HG02763 (cell line): ENCODE data around the gene NCS1.

ENCODE experiments used
- ATAC-seq: cut with Tn5 transposase; IDR thresholded peaks from one replicate; pipeline ENCODE4 v1.9.1; 2021; ENCODE audit warnings: mild to moderate bottlenecking, moderate library complexity; ENCODE audit not compliant: unreplicated experiment

NCS1 gene

DNA sequence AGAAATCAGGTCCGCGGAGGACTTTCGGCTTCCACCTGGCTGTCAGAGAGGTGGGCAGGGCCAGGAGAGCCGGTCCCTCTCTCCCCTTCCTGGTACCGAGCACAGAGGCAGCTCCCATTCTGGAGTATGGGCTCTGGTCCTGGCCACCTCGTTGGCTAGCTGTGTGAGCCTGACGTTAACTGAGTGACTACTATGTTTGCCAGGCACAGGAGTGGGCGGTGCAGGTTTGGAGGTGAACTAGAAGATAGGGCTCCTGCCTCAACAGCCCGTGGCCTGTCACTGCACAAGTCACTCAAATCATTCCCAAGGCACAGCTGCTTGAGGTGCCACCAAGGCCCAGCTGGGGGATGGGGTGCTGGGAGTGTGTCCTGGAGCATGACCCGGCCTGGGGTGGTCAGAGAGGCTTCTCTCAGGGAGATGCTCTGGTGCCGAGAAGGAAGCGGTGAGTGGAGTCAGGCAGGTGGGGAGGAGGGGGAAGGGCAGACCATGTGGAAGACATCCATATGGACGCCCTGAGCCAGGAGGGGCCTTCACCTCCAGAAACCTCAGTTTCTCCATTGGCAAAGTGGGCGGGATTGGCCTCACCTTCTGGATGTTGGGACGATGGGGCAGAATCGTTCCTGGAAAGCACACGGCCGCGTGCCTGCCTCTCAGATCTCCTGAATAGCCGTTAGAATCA is 39.5 kb downstream of the NCS1 start:
- ATAC-seq, result no peak

DNA sequence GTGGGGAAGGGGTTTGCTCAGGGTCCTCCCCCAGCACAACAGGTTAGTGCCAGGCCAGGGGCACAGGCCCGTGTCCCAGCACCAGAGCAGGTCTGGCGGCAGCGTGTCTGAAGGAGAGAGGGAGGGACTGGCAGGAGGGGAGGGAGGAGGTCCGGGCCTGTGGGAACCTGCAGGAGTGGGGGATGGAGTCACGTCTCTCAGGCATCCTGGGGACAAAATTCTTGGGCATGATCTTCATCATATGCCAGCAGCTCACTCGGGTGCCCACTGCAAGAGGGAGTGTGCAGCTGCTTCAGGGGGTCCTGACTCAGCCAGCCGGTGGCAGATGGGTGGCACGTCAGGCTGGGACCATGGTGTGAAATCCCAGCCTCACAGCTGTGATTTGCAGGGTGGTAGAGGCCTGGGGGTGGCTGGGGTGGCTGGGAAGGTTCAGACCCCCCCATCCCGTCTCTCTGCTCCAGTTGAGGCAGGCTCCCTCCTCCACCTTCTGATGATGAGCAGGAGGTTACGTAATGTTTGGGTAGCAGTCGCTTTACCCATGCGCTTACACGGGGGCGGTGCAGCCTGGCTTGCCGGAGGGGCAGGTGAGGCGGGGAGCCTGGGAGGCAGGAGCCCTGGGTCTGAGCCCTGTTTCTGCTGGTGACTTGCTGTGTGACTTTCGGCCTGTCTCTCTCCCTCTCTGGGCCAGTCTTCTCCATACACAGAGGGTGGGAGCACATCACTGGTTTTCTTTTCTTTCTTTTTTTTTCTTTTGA is 40.5 kb downstream of the NCS1 start:
- ATAC-seq, result no peak

DNA sequence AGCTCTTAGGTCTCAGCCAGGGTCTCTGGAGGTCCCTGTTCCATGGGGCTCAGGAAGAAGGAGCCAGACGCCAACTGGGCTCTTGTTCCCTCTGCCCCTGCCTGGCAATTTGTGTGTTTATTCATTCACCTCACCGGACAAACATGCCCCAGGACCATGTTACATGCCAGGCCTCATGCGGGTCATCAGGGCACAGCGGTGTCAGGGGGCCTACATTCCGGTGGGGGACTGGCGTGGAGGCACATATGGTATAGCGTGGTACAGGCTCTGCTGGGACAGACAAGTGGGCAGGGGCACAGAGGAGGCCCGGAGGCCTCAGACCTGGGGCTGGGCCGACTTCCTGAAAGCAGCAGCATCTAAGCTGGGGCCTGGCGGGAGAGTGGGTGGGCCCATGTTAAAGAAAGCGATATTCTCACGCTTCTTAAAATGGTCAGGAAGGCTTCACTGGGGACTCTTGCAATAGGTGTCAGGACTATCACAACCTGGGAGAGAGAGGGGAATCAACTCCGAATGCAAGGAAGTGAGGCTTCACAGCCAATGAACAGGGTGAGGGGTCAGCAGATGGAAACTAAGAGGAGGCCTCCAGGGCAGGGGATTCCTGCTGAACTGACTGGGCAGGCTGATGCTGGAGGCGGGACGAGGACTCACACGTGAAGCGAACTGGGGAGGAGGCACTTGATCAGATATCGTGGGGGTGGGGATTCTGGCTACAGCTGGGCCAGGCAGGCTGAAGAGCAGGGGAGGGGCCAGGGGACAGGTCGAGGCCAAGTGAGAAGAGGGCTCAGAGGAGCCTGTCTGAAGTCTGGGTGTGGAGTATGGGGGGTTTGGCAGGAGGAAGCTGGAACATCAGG is 41.9 kb downstream of the NCS1 start:
- no peak for ATAC-seq

DNA sequence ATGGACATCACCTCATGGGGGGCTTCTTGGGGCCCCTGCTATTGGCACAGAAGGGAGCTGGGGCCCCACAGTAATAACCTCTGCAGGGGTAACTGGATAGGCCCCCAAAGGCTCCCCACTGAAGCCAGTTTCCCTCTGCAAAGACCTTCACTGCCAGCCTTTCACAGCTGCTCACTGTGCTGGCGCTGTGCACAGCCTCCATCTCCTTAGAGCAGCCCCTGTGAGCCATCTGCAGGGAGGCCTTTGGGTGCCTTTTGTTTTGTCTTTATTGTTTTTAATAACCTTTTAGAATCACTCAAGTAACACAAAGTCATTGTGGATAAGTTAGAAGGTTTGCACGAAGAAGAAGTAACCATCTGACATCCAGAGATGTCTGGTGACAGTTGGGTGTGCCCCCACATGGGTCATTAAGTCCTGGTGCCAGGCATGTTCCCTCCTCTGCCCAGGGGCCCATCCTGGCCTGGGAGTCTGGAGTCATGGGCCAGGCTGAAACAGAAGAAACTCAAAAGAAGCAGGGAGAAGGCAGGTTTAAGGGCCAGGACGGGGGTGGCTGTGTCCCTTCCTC is 42.7 kb downstream of the NCS1 start:
- no peak for ATAC-seq

DNA sequence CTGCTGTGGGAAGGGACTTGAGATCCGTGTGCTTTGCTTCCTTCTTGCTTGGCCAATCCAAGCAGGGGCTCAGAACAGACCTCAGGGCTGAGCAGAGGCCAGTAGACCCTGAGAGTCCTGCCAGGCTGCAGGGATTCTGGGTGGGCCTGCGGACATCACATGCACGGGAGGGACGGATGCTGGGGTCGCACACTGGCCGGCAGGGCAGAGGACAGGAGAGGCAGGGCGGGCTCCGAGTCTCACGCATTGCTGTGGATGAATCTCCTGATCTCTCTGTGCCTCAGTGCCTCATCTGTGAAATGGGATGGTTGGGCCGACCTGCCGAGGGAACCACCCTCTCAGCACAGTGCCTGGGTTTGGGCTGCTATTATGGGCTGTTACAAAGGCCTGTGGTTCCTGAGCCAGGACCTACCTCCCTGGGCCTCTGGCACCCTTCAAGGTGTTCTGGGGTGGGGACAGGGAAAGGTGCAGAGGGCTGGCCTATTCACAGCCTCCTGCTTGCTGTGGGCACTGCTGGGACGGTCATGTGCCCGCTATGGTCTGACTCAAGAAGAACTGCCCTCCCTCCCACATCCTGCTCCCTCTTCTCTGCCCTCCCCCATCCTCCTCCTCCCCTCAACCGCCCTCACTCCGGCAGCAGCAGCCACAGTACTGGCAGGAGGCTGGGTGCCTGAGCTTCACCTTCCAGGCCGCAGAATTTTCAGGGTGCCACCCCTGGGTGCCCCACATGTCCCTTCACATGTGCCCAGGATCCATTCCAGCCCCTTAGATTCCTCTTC is 43.3 kb downstream of the NCS1 start:
- ATAC-seq, result no peak

DNA sequence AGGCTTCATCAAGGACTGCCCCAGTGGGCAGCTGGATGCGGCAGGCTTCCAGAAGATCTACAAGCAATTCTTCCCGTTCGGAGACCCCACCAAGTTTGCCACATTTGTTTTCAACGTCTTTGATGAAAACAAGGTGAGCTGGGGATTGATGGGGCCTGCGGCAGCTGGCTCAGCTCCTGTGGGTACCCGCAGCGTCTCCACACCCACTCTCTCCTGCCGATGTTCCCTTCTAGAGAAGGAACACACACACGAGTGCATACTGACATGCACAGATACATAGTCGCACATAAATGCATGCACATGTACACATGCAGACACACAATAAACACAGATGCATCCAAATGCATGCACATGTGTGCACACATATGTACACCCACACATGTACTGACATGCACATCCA is 45.6 kb downstream of the NCS1 start:
- no peak for ATAC-seq

DNA sequence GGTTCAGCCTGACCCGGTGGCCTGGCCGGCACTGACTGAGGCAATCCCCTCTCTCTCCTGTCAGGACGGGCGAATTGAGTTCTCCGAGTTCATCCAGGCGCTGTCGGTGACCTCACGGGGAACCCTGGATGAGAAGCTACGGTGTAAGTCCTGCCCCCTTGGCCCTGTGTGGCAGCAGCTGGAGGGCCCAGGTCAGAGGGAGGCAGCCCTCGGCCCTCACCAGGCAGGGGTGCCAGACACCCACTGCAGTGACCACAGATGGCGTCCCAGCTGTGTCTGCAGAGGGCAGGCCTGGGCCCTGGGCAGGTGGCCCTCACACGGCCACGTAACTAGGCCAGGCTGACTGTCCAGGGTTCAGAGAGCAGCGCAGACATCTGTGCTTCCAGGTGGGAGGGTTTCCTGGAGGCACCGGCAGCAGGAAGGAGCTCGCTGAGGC is 47.5 kb downstream of the NCS1 start:
- ATAC-seq, result no peak

DNA sequence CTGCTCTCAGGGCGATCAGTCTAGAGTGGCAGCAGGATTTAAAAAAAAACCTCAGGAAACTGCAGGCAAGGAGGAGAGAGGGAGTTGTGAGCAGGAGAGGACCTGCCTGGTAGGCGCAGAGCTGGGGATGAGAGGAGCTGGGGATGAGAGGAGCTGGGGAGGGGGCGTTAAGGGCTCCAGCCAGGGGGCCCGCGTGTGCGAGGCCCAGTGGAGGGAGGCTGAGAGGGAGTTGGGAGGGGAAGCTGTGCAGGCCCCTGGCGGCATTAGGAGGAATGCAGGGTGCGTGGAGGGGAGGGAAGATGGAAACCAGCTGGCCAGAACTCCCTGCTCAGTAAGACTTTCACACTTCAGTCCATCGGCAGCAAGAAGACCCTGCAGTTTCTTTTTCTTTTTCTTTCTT is 48.1 kb downstream of the NCS1 start:
- ATAC-seq, result no peak

DNA sequence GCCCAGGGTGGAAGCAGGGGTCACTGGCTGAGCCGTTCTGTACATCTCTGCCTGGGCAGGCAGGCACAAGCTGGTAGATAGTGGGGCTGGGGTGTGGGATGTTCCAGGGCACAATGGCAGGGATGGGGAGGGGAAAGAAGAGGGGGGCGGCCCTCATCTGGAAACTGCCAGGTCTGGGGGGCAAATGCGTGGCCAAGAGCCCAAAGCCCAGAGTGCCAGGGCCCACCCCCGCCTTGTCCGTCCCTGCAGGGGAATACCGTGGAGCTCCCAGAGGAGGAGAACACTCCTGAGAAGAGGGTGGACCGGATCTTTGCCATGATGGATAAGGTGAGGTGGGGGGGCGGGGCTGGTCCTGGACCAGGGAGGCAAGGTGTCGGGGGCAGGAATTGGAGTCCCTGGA is 50.6 kb downstream of the NCS1 start:
- no peak for ATAC-seq

DNA sequence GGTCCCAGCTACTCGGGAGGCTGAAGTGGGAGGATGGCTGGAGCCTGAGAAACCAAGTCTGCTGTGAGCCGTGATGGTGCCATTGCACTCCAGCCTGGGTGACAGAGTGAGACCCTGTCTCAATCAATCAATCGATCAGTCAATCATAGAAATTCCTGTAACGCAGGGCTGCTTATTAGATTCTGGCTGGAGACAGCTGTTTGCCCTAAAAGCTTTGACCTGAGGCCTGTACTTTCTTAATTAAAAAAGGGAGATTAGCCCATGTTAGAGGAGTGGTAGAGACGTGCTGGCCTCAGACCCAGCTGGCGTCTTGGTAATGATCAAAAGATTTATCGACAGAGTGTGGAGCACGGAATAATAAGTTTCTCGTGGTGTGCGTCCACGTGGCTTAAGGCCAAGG is 52.9 kb downstream of the NCS1 start:
- no peak for ATAC-seq

DNA sequence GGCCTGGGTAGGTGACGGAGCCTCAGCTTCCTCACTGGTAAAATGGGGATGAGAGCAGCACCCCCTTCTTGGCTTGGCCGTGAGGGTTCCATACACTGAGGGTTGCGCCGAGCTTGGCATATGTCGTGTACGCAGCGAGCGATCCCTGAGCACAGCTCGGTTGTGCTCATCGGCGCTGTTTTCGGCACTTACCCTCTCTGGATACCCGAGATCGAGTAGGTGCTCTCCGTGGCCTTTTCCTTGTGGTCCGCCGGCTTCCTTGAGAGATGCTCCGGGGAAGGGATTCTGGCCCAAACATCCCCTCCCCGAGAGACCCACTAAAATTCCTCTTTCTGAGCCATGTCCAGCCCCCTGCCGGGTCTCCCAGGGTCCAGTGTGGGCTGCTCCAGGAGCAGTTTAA is 53.4 kb downstream of the NCS1 start:
- ATAC-seq, result no peak

DNA sequence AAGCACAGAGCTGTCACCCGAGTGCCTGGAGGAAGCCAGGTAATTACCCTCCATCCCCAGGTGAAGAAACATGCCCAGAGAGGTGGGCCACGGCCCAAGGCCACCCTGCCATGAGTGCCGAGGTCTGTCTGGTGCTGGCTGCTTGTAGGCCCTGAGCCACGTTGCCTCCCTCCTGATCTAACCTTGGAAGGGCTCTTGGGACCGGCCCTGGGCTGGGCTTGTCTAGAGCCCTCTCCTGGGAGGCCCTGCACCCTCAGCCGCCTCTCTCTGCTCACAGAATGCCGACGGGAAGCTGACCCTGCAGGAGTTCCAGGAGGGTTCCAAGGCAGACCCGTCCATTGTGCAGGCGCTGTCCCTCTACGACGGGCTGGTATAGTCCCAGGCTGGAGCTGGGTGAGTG is 53.9 kb downstream of the NCS1 start:
- no peak for ATAC-seq

DNA sequence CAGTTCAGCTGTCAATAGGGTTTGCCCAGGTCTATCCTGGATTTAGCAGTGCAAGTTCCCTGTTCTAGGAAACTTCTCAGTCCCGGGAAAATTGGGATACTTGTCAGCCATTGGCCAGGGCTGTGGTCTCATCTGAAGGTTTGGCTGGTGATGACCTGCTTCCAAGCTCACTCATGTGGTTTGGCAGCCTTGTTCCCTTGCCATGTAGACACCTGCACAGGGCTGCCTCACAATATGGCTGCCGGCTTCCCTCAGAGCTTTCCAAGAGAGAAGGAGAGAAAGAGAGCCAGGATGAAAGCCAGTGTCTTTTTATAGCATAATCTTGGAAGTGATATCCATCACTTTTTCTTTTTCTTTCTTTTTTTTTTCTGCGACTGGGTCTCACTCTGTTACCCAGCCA is 55.6 kb downstream of the NCS1 start:
- ATAC-seq, result no peak

DNA sequence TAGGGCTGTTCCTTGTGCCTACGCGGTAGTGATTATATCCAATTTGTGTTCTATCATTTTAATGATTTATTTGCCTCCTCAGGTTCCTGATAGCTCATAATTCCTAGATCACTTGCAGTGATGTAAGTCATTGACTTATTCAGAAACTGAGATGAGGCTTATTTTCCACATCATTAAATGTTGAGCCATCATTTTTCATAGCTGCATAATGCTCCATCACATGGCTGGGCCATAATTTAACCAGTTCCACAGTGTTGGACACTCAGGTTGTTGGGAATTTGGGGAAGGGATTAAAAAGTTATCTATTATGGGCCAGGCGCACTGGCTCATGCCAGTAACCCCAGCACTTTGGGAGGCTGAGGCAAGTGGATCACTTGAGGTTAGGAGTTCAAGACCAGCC is 57.6 kb downstream of the NCS1 start:
- no peak for ATAC-seq

DNA sequence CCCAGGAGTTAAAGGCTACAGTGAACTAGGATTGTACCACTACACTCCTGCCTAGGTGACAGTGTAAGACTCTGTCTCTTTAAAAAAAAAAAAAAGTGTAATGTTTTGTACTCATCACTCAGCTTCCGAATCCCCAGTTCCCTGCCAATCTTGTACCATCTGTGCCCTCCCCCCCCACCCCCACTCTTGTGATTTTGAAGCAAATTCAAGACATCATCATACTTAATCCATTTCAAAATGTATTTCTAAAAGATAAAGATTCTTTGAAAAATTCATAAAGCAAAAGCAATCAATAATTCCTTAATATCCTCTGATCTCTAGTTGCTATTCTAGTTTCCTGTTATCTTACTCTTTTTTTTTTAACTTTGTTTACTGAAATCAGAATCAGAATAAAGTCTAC is 58.4 kb downstream of the NCS1 start:
- ATAC-seq, result no peak

DNA sequence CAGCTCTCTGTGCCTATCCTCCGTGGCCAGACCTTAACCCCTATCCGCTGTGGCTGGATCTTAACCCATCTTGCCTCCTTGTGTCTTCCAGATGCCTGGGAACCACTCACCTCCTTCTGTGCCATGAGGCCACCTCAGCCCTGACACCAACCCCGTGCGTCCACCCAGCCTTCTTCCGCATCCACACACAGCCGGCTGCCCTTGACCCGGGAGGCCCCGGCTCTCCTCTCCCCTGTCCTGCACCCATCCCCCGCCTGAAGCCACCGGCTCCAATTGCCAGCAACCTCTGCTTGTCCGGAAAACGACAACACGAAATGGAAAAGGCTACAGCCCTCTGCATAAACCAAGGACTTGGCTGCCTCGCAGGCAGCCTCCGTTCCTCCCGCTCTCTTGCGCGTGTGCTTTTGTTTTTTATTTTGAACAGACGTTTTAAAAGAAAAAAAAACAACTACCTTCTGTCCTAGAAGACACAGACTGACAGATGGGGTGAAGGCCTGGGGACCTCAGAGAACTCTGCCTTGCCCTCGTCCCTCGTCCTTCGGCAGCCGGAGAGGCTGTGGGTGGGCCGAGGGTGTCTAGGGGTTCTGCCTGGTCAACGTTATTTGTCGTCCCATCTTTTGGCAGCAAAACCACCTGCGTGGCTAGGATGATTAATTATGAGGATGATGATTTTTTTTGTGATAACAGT is 60.8 kb downstream of the NCS1 start:
- ATAC-seq, result no peak

DNA sequence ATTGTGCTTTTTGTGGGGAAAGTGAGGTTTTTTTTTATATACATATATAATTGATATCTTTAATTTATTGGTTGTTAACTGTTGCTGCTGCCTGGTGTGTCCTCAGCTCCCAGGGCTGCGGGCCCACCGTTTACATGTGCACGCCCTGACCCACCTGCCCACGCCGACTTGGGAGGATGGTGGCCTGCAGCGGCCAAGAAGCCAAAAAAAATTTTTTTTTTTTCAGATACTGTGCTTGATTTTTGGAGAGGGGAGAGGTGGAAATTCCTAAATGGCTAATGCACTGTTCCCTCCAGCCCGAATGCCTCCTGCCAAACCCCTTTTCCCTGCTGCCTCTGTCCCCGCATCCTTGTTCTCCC is 61.4 kb downstream of the NCS1 start:
- no peak for ATAC-seq

DNA sequence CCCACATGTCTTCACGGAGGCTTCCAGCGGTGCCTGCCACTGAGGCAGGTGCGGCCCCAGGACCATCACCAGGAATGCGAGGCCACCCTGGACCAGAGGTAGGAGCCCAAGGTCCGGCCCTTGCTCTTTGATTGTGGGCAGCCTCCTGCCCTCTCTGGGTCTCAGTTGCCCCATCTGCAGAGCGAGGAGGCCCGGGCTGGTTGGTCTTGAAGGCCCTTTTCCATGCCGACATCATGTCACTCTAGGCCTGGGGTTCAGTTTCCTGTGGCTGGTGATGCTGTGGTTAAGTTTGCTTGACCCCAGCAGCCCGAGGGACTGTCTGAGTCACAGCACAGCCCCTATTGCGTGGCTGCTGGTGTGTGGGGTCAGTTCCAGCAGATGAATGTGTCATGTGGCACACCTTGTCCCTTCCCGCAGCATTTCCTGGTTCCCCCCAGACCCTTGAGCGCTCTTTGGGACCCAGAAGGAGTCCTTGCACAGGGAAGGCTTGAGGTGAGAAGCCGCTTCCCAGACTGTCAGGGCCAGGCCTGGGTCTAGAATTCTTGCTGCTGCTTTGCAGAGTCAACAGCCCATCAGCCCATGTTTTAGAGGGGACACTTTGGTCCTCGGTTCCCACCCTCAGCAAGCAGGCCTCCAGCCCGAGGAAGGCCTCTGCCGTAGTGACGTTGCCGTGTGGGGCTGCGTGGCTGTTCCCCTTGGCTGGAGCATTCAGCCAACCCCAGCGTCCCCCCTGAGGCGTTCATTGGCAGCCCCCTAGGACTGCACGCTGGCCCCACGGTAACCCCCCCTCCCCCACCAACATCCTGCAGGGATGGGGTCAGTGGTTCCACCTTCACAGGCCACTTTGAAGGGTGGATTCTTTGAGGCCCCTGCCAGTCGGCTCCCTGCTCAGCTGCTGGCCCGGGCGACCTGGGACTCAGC is 62.4 kb downstream of the NCS1 start:
- no peak for ATAC-seq
